NCI-H1694 (cell line): ENCODE data around the gene TMEM52B.

Experiments
- DNase-seq: peaks from one replicate; lab custom pipeline; 2025; lab: John Stamatoyannopoulos, UW

TMEM52B gene

GRCh38 chr12:10178821-10179220 is at the start of gene TMEM52B:
TSS of gene TMEM52B (plus strand) at chr12:10179032. CDS start at chr12:10179575, 543 bp downstream.
- no peak for DNase-seq

GRCh38 chr12:10130042-10130441 is 48.8 kb upstream of the TMEM52B start, which contains the start of gene CLEC7A:
TSS of gene CLEC7A (minus strand) at chr12:10130199. CDS start at chr12:10130082, 117 bp downstream.
- DNase-seq = no peak

GRCh38 chr12:10131111-10131690 is 47.6 kb upstream of the TMEM52B start:
- DNase-seq = no peak

- DNase-seq = no peak
Observed at GRCh38 chr12:10132850-10133370, 45.9 kb upstream of the TMEM52B start.

- no peak for DNase-seq
Observed at GRCh38 chr12:10135126-10135525, 43.7 kb upstream of the TMEM52B start.

- no peak for DNase-seq
Observed at GRCh38 chr12:10136637-10137205, 42.1 kb upstream of the TMEM52B start.

- DNase-seq = no peak
Observed at GRCh38 chr12:10140001-10140400, 38.8 kb upstream of the TMEM52B start.

GRCh38 chr12:10142976-10143589 is 35.7 kb upstream of the TMEM52B start:
- no peak for DNase-seq

GRCh38 chr12:10147714-10148403 is 31.0 kb upstream of the TMEM52B start:
- no peak for DNase-seq

GRCh38 chr12:10151621-10152020 is 27.2 kb upstream of the TMEM52B start:
- DNase-seq = no peak

GRCh38 chr12:10153271-10154144 is 25.3 kb upstream of the TMEM52B start:
- peak; percentile 36 for DNase-seq

GRCh38 chr12:10154145-10154496 is 24.7 kb upstream of the TMEM52B start:
- DNase-seq = no peak

GRCh38 chr12:10155966-10156365 is 22.9 kb upstream of the TMEM52B start:
- no peak for DNase-seq

- no peak for DNase-seq
Observed at GRCh38 chr12:10158406-10158805, 20.4 kb upstream of the TMEM52B start.

- no peak for DNase-seq
Observed at GRCh38 chr12:10159280-10159679, 19.6 kb upstream of the TMEM52B start.

GRCh38 chr12:10160617-10161385 is 18.0 kb upstream of the TMEM52B start:
- no peak for DNase-seq

GRCh38 chr12:10163084-10163483 is 15.7 kb upstream of the TMEM52B start:
- no peak for DNase-seq

GRCh38 chr12:10165421-10165820 is 13.4 kb upstream of the TMEM52B start:
- no peak for DNase-seq

GRCh38 chr12:10167599-10167998 is 11.2 kb upstream of the TMEM52B start:
- DNase-seq = no peak

GRCh38 chr12:10169104-10169503 is 9.7 kb upstream of the TMEM52B start:
- no peak for DNase-seq

- no peak for DNase-seq
Observed at GRCh38 chr12:10170216-10170615, 8.6 kb upstream of the TMEM52B start.
